Measurements from ENCODE around the gene TSPEAR. TPM values are rescaled to one million over a fixed set of nuclear protein-coding genes. Genes with fewer than 3 reads are reported as not detected.
A peak's percentile ranks its signal among the peaks of the same experiment; 100 is the strongest.
"Not testable (repeated sequence)": the region's sequence is repeated elsewhere in the genome, so short reads cannot be mapped to it uniquely, and the experiment has no call there.

Gene TSPEAR
- total and polyA plus RNA-seq, 5 donors: 0.29 to 4.6 (median 1.4) TPM

DNA sequence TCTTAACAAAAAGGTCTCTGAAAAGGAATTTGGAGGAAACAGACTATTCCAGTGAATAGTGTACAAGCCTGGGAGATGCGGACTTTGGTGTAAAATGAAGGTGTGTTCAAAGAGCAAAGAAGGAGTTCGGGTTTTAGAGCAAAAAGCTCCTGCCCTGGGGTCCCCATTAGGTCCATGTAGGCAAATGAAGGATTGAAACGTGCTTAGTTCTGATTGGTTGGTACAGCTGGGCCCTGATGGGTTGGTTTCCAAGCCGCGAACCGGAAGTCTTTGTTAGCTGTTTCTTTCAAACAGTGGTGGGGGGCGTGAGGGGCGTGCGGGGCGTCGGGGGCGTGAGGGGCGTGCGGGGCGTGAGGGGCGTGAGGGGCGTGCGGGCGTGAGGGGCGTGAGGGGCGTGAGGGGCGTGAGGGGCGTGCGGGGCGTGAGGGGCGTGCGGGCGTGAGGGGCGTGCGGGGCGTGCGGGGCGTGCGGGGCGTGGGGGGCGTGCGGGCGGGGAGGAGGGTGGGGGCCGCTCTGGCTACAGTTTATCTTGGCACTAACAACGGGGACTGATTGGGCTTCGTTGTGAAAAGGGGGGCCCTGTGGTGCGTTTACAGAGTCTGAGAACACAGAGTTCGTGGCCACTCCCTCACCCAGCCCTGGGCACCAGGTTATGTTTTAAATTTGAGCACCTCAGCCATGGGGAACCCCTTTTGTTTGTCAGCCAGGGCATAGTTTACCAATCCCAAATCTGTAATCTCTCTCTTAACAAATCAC is 226.7 kb downstream of the TSPEAR start:
- H3K4me1 ChIP-seq (ENCODE audit: control insufficient read depth, insufficient read depth, low read length): no peaks in the 10 kb centered on the region
- H3K9me3 ChIP-seq (ENCODE audit: control insufficient read depth, low read length): no peaks in the 10 kb centered on the region
- WGBS: 91% methylated on average over 43 of the region's 43 CpGs
- intact Hi-C loops (cut with DNase I): no loop called here
- H3K27ac ChIP-seq (ENCODE audit: low read length): no peak overlapping the region
- ATAC-seq (no peak), DNase-seq (no peak)
- no peaks in the 10 kb centered on the region for H3K27me3 ChIP-seq (ENCODE audit: control insufficient read depth, insufficient read depth)
- H3K4me3 ChIP-seq (ENCODE audit: low read length): no peak overlapping the region

DNA sequence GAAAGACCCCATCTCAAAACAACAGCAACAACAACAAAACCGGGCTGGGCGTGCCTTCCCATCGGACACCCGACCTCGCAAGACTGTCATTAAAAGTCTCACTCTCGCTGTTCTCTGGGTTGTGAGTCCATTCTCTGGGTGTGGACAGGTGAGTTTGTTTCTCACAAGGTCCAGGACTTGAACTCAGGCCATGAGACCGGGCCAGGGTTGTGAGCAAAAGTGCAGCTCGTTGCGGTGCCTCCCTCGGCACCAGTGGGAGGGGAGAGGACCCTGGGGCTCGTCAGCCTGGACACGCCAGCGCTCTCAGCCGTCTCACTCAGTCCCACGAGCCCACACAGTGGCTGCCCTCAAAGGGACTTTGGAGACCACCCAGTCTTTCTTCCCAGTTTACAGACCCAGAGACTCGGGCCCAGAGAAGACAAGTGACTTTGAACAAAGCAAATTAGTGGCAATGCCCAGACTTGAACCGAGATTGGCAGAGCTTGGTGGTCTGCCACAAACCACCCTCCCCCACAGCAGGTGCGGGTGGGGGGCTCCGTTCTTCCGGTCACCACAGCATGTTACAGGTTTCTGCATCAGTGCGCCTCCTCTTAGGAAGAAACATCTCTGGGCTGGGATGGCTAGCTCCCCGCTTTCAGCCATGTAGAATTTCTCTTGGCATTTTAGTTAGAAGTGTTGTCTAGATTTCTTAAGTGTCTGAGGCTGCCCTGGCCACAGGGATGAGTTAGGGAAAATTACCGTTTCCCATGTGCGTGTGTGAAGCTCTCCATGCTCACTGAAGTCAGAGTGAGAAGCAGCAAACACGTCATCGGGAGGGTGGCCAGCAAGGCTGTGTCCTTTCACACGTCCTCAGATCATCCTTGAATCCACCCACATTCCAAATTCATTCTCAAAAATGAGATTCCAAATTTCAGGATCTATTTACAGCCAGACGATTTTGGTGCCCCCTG is 227.8 kb downstream of the TSPEAR start:
- no peaks in the 10 kb centered on the region for H3K9me3 ChIP-seq (ENCODE audit: control insufficient read depth, low read length)

DNA sequence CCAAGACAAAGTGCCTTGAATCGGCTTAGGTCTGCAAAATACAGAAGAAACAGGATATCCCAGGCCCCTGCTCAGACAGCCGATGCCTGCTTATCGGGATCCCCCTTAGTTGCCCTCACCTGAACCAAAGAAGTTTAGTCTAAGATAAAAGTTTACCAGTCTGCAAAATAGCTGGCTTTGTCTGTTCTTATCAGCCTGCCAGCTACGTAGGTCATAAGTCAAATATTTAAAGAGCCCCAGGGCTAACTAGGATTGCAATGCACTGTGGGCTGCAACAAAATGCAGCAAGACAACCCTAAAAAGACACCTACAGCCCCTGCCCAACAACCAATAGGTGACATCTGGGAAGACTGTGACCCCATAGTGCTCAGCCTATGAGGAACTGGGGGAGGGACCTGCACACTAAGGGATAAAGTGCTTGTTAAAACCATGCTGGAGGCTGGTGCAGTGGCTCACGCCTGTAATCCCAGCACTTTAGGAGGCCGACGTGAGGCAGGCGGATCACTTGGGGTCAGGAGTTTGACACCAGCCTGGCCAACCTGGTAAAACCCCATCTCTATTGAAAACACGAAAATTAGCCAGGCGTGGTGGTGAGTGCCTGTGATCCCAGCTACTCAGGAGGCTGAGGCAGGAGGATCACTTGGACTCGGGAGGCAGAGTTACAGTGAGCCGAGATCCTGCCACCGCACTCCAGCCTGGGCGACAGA is 228.6 kb downstream of the TSPEAR start:
- no peak for DNase-seq
- no peak for ATAC-seq

More for the DNA sequence above, 227.8 kb downstream of the TSPEAR start:
- 77% methylated on average over 28 of the region's 28 CpGs for WGBS
- intact Hi-C loops (cut with DNase I): no loop called here
- no peaks in the 10 kb centered on the region for H3K27me3 ChIP-seq (ENCODE audit: control insufficient read depth, insufficient read depth)
- peak in 1 of 3 donors; percentile 29 for DNase-seq
- H3K27ac ChIP-seq (ENCODE audit: low read length): no peak overlapping the region
- no peaks in the 10 kb centered on the region for H3K4me1 ChIP-seq (ENCODE audit: control insufficient read depth, insufficient read depth, low read length)
- H3K4me3 ChIP-seq (ENCODE audit: low read length): no peak overlapping the region
- ATAC-seq: no peak

DNA sequence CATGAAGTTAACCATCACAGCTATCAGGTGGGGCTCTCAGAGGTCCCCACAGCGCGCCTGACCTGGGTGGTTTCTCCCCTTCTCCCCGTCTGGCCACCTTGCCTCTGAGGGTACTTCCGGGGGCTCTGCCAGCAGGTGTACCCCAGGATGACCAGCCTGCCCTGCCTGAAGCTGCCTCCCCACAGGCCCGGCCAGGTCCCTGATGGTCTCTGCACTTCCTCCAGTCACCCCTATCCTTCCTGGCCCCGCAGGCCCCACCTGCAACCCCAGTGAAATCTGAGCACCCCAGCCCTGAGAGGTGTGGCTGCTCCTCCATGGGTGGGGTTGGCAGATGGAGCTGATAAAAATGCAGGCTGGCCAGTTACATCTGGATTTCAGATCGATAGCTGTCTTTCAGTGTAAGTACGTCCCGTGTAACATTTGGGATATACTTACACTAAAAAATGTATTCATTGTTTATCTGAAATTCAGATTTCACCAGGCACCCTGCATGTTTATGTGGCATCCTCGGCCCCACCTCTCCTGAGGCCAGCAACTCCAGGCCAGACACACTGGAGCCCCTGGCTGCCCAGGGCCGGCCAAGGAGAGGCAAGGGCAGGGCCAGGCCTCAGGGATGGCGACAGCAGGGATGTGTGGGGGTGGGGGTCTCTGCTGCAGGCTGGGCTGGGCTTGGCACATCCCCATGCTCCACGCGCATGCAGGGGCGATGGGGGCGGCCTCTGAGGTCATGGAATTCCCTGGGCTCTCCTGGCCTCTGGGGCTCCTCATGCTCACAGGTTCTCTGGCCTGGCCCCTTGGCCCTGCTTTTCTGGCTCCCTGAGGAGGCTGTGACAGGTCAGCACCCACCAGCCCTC is 230.9 kb downstream of the TSPEAR start:
- no peaks in the 10 kb centered on the region for H3K27me3 ChIP-seq (ENCODE audit: control insufficient read depth, insufficient read depth)
- WGBS: 85% methylated on average over 16 of the region's 16 CpGs
- H3K4me3 ChIP-seq (ENCODE audit: low read length): no peak overlapping the region
- H3K27ac ChIP-seq (ENCODE audit: low read length): no peak overlapping the region
- ATAC-seq (peak; percentile 35 to 42), DNase-seq (peak in 1 of 3 donors; percentile 50)
- H3K9me3 ChIP-seq (ENCODE audit: control insufficient read depth, low read length): no peaks in the 10 kb centered on the region
- H3K4me1 ChIP-seq (ENCODE audit: control insufficient read depth, insufficient read depth, low read length): no peaks in the 10 kb centered on the region
- intact Hi-C loops (cut with DNase I): no loop called here

More for the DNA sequence above, 228.6 kb downstream of the TSPEAR start:
- no peaks in the 10 kb centered on the region for H3K4me1 ChIP-seq (ENCODE audit: control insufficient read depth, insufficient read depth, low read length)
- H3K27ac ChIP-seq (ENCODE audit: low read length): no peak overlapping the region
- WGBS: 77% methylated on average over 14 of the region's 14 CpGs
- H3K27me3 ChIP-seq (ENCODE audit: control insufficient read depth, insufficient read depth): no peaks in the 10 kb centered on the region
- intact Hi-C loops (cut with DNase I): no loop called here
- no peak overlapping the region for H3K4me3 ChIP-seq (ENCODE audit: low read length)
- no peaks in the 10 kb centered on the region for H3K9me3 ChIP-seq (ENCODE audit: control insufficient read depth, low read length)

DNA sequence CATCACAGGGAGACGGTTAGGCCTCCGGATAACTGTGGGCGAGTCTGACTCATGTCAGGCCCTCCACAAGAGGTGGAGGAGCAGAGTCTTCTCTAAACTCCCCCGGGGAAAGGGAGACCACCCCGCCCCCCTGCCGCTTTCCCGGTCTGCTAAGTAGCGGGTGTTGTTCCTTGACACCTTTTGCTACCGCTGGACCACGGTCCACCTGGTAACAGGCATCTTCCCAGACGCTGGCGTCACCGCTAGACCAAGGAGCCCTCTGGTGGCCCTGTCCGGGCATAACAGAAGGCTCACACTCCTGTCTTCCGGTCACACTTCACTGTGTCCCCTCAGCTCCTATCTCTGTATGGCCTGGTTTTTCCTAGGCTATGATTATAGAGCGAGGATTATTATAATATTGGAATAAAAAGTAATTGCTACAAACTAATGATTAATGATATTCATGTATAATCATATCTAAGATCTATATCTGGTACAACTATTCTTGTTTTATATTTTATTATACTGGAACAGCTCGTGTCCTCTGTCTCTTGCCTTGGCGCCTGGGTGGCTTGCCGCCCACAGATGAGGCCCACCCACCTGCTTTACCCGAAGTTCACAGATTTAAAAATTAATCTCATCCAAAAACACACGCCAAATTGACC is 231.7 kb downstream of the TSPEAR start:
- H3K4me1 ChIP-seq (ENCODE audit: control insufficient read depth, insufficient read depth, low read length); ATAC-seq; H3K27me3 ChIP-seq (ENCODE audit: control insufficient read depth, insufficient read depth); H3K4me3 ChIP-seq (ENCODE audit: low read length); intact Hi-C loops (cut with DNase I); H3K9me3 ChIP-seq (ENCODE audit: control insufficient read depth, low read length); H3K27ac ChIP-seq (ENCODE audit: low read length): not testable (repeated sequence)
- 41% methylated on average over 21 of the region's 21 CpGs for WGBS
- peak in 2 of 3 donors; percentile 65 to 73 for DNase-seq

DNA sequence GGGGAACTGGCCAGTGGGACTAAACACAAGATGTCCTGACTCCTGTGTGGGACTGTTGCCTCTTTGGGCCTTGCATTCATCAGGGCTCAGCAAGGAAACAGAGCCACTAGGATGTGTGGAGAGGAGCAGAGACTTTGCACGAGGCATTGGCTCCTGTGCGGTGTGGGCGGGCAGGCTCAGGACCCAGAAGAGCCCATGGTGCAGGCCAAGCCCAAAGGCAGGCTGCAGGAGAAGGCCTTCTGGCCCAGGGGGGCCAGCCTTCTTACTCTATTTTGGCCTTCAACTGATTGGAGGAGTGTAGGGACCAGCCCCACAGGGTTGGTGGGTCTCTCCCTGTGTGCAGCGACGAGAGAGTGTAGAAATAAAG is 232.6 kb downstream of the TSPEAR start:
- no peaks in the 10 kb centered on the region for H3K9me3 ChIP-seq (ENCODE audit: control insufficient read depth, low read length)
- WGBS: 84% methylated on average over 5 of the region's 5 CpGs
- DNase-seq (no peak), ATAC-seq (no peak)
- H3K27me3 ChIP-seq (ENCODE audit: control insufficient read depth, insufficient read depth): no peaks in the 10 kb centered on the region
- H3K4me1 ChIP-seq (ENCODE audit: control insufficient read depth, insufficient read depth, low read length): no peaks in the 10 kb centered on the region
- H3K27ac ChIP-seq (ENCODE audit: low read length): no peak overlapping the region
- intact Hi-C loops (cut with DNase I): no loop called here
- no peak overlapping the region for H3K4me3 ChIP-seq (ENCODE audit: low read length)

DNA sequence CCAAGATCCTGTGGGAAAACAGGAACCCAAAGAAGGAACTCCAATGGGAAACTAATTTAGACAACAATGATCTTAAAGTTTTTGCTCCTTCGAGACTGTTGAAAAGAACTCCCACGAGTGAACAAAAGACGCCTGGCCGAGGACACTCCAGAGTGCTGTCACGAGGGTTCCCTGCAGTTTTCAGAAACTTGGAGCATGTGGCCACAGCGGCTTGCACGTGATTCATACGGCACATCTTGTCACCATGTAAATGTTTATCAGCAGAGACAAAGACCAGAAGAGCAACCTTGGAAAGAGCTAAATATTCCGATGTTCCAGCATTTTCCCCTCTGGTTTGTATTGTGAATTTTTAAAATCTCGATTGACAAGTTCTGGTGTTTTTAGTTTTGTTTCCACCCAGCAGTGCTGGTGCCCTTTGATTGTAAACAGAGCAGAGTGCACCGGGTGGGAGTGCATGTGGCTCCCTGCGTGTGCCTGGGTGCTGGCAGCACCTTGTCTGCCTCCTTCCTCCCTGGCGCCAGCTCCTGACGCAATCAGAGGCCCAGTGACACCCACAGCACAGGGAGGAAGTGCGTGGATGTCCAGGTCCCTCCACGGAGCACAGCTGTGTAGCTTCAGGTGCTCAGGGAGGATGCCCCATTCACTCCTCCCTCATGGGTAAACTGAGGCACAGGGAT is 233.1 kb downstream of the TSPEAR start:
- ATAC-seq: peak in 1 of 2 donors; percentile 21
- 44% methylated on average over 16 of the region's 16 CpGs for WGBS

DNA sequence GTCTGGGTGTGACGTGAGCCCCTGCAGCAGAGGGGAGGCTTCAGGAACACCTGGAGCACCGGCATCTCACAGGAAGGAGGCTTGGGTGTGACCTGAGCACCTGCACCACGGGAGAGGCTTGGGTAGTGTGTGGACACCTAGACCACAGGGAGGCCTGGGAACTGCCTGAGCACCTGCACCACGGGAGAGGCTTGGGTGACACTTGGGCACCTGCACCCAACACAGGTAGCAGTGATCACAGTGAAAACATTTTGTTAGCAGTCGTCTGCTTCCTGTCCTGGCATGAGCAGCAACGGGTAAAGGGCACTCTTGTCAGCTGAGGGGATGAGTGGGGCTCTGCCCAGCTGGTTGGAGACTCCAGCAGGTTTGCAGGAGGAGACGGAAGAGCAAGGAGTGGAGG is 233.7 kb downstream of the TSPEAR start:
- no peaks in the 10 kb centered on the region for H3K27me3 ChIP-seq (ENCODE audit: control insufficient read depth, insufficient read depth)
- ATAC-seq (no peak), DNase-seq (no peak)
- no peak overlapping the region for H3K4me3 ChIP-seq (ENCODE audit: low read length)
- intact Hi-C loops (cut with DNase I): no loop called here
- no peaks in the 10 kb centered on the region for H3K4me1 ChIP-seq (ENCODE audit: control insufficient read depth, insufficient read depth, low read length)
- WGBS: 64% methylated on average over 7 of the region's 7 CpGs
- no peak overlapping the region for H3K27ac ChIP-seq (ENCODE audit: low read length)
- no peaks in the 10 kb centered on the region for H3K9me3 ChIP-seq (ENCODE audit: control insufficient read depth, low read length)

More for the DNA sequence above, 233.1 kb downstream of the TSPEAR start:
- Histone ChIP-seq H3K27ac (ENCODE audit: low read length) (no peak overlapping the region), H3K9me3 (ENCODE audit: control insufficient read depth, low read length) (no peaks in the 10 kb centered on the region), H3K4me3 (ENCODE audit: low read length) (no peak overlapping the region), H3K27me3 (ENCODE audit: control insufficient read depth, insufficient read depth) (no peaks in the 10 kb centered on the region), H3K4me1 (ENCODE audit: control insufficient read depth, insufficient read depth, low read length) (no peaks in the 10 kb centered on the region)
- DNase-seq: peak in 1 of 3 donors; percentile 54
- intact Hi-C loops (cut with DNase I): no loop called here

DNA sequence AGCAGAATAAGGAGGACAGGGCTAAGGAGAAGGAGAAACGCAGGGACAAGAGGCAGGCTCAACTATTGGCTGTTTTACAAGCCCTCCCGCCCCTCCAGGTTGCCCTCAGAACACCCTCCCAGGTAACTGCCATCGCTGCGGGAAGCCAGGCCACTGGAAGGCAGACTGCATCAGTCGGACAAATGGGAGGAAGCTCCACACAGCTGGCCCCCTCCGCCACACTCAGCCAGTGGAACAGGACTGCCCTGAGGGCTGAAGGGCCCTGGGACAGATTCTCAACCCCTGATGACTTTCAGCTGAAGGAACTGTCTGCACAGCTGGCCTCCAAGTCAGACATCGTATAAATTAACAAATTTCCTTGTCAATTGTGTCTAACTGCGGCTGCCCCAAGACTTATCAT is 234.2 kb downstream of the TSPEAR start:
- H3K27ac ChIP-seq (ENCODE audit: low read length): no peak overlapping the region
- no peaks in the 10 kb centered on the region for H3K9me3 ChIP-seq (ENCODE audit: control insufficient read depth, low read length)
- no peaks in the 10 kb centered on the region for H3K27me3 ChIP-seq (ENCODE audit: control insufficient read depth, insufficient read depth)
- ATAC-seq (no peak), DNase-seq (peak in 1 of 3 donors; percentile 40)
- no peak overlapping the region for H3K4me3 ChIP-seq (ENCODE audit: low read length)
- H3K4me1 ChIP-seq (ENCODE audit: control insufficient read depth, insufficient read depth, low read length): no peaks in the 10 kb centered on the region
- intact Hi-C loops (cut with DNase I): no loop called here
- 71% methylated on average over 8 of the region's 8 CpGs for WGBS
